CD8-positive, alpha-beta memory T cell (primary cell): ENCODE data around the gene PIGW. TPM values are rescaled to one million over a fixed set of nuclear protein-coding genes. Genes with fewer than 3 reads are reported as not detected.

Source experiments
- CTCF ChIA-PET: fragments of 350-600 bp; sonication (Branson Sonifier 250); formaldehyde crosslinking; loops from one replicate; lab custom pipeline; 2021; ENCODE audit warnings: antibody characterized with exemption; lab: Charles Lee
- POLR2A ChIA-PET: fragments of 350-600 bp; sonication (Branson Sonifier 250); formaldehyde crosslinking; loops from one replicate; lab custom pipeline; 2021; ENCODE audit warnings: antibody characterized with exemption; lab: Charles Lee
- DNase-seq, 5 donors: peaks; one replicate each; pipeline versions ENCODE4 v3.0.0 to v3.0.0-alpha.2; 2020 to 2022; ENCODE audit warnings: mixed read lengths in 1 of 5
- H3K27ac ChIP-seq: one replicate; pipeline ENCODE4 v1.7.0; 2013; ENCODE audit warnings: low read depth, mild to moderate bottlenecking, low read length, moderate library complexity
- H3K27me3 ChIP-seq: 2 replicates; pipeline ENCODE4 v1.7.0; 2013; ENCODE audit warnings: low read length, mild to moderate bottlenecking; ENCODE audit not compliant: insufficient read depth, poor library complexity, severe bottlenecking
- H3K36me3 ChIP-seq: 2 replicates; pipeline ENCODE4 v1.7.0; 2013; ENCODE audit warnings: mild to moderate bottlenecking, low read length, moderate library complexity; ENCODE audit not compliant: insufficient read depth
- H3K4me1 ChIP-seq: 2 replicates; pipeline ENCODE4 v1.7.0; 2013; ENCODE audit warnings: mild to moderate bottlenecking, low read length, moderate library complexity; ENCODE audit not compliant: insufficient read depth
- H3K4me3 ChIP-seq: 2 replicates; pipeline ENCODE4 v1.7.0; 2013; ENCODE audit warnings: mild to moderate bottlenecking, low read length
- H3K9me3 ChIP-seq: 2 replicates; pipeline ENCODE4 v1.7.0; 2013; ENCODE audit warnings: mild to moderate bottlenecking, low read length
- H3K27ac Mint-ChIP-seq, 8 donors: one replicate each; pipeline ENCODE4 v1.8.0; 2020 to 2021; ENCODE audit warnings: mixed read lengths in 8 of 8, mild to moderate bottlenecking in 6 of 8, inconsistent platforms in 3 of 8, moderate library complexity in 3 of 8
- H3K27me3 Mint-ChIP-seq, 2 donors: one replicate each; pipeline ENCODE4 v1.8.0; 2020 to 2021; ENCODE audit warnings: mixed read lengths in 2 of 2, mild to moderate bottlenecking in 1 of 2, moderate library complexity in 1 of 2
- H3K36me3 Mint-ChIP-seq, 3 donors: one replicate each; pipeline ENCODE4 v1.8.0; 2020 to 2021; ENCODE audit warnings: mixed read lengths in 3 of 3, inconsistent platforms in 1 of 3, mild to moderate bottlenecking in 1 of 3
- H3K4me1 Mint-ChIP-seq, 3 donors: one replicate each; pipeline ENCODE4 v1.8.0; 2020 to 2021; ENCODE audit warnings: mixed read lengths in 3 of 3, inconsistent platforms in 1 of 3, mild to moderate bottlenecking in 1 of 3
- H3K4me3 Mint-ChIP-seq, 7 donors: one replicate each; pipeline ENCODE4 v1.8.0; 2020 to 2021; ENCODE audit warnings: mixed read lengths in 7 of 7, mild to moderate bottlenecking in 6 of 7, moderate library complexity in 4 of 7, inconsistent platforms in 2 of 7
- H3K9me3 Mint-ChIP-seq, 5 donors: one replicate each; pipeline ENCODE4 v1.8.0; 2020 to 2022; ENCODE audit warnings: mixed read lengths in 5 of 5, mild to moderate bottlenecking in 3 of 5, moderate library complexity in 2 of 5, inconsistent platforms in 1 of 5
- polyA plus RNA-seq: library from polyadenylated mRNA; unstranded; fragments of 300-500 nt; fragmentation: Illumina TruSeq; gene quantifications from one replicate; pipeline ENCODE4 v1.2.3, GENCODE V29; 2021
- total RNA-seq, 2 experiments: library from RNA; stranded (reverse); gene quantifications; one replicate each; pipeline ENCODE4 v1.2.3, GENCODE V29; 2021

The PIGW gene
- total and polyA plus RNA-seq, 3 experiments from 2014 or later: 11.4 to 43.0 (median 42.2) TPM

- Histone ChIP-seq H3K27me3 (no peaks in the 10 kb centered on the region), H3K4me1 (peaks cover 6% of the 10 kb centered on the region), H3K36me3 (peaks cover 66% of the 10 kb centered on the region), H3K27ac (no peak overlapping the region), H3K9me3 (no peaks in the 10 kb centered on the region), H3K4me3 (no peak overlapping the region)
- no peaks in the 10 kb centered on the region for H3K9me3 Mint-ChIP-seq
- POLR2A ChIA-PET: interaction anchor here (0.6 kb wide), 1 partner anchor 1170 kb away, joined by 3 read pairs; no protein-coding TSS in a partner anchor
- CTCF ChIA-PET: interaction anchor here (1.0 to 1.3 kb wide), 2 partner anchors 12 to 107 kb away, joined by 3 to 11 read pairs; no protein-coding TSS in a partner anchor
- H3K4me1 Mint-ChIP-seq: peaks cover 14 to 33% (median 25%) of the 10 kb centered on the region in 3 donors
- peaks cover 0 to 85% (median 22%) of the 10 kb centered on the region in 3 donors for H3K36me3 Mint-ChIP-seq
- no peak for DNase-seq
- peak overlapping the region in 1 of 8 donors; percentile 65 for H3K27ac Mint-ChIP-seq
- no peaks in the 10 kb centered on the region for H3K27me3 Mint-ChIP-seq
- no peak overlapping the region for H3K4me3 Mint-ChIP-seq
Measured at GRCh38 chr17:36495076-36495578, 39.7 kb upstream of the PIGW start.

- POLR2A ChIA-PET: no interaction called here
Measured at GRCh38 chr17:36496018-36496789, 38.6 kb upstream of the PIGW start.

GRCh38 chr17:36498155-36498554 lies 36.6 kb upstream of the PIGW start:
- Histone ChIP-seq H3K36me3 (peaks cover 46% of the 10 kb centered on the region), H3K4me1 (no peaks in the 10 kb centered on the region), H3K4me3 (no peak overlapping the region), H3K9me3 (no peaks in the 10 kb centered on the region), H3K27me3 (no peaks in the 10 kb centered on the region), H3K27ac (no peak overlapping the region)
- Mint-ChIP-seq H3K27ac (peak overlapping the region in 1 of 8 donors; percentile 54), H3K4me1 (peaks cover 0 to 9% (median 0%) of the 10 kb centered on the region in 3 donors), H3K36me3 (peaks cover 0 to 73% (median 18%) of the 10 kb centered on the region in 3 donors), H3K9me3 (no peaks in the 10 kb centered on the region), H3K4me3 (no peak overlapping the region), H3K27me3 (no peaks in the 10 kb centered on the region)
- CTCF ChIA-PET: interaction anchor here (1.4 kb wide), 1 partner anchor 9 kb away, joined by 3 read pairs; no protein-coding TSS in a partner anchor
- POLR2A ChIA-PET: interaction anchor here (1.0 kb wide), 1 partner anchor 47 kb away, joined by 3 read pairs; no protein-coding TSS in a partner anchor
- DNase-seq: no peak

More at GRCh38 chr17:36496018-36496789, 38.6 kb upstream of the PIGW start:
- no peak overlapping the region for H3K4me3 ChIP-seq
- H3K36me3 ChIP-seq: peaks cover 66% of the 10 kb centered on the region
- H3K9me3 Mint-ChIP-seq: no peaks in the 10 kb centered on the region
- no peaks in the 10 kb centered on the region for H3K27me3 Mint-ChIP-seq
- peak overlapping the region in 3 of 8 donors; percentile 27 to 41 (median 27) for H3K27ac Mint-ChIP-seq
- peaks cover 0 to 82% (median 20%) of the 10 kb centered on the region in 3 donors for H3K36me3 Mint-ChIP-seq
- no peak for DNase-seq
- H3K4me1 Mint-ChIP-seq: peaks cover 8 to 25% (median 17%) of the 10 kb centered on the region in 3 donors
- H3K27ac ChIP-seq: no peak overlapping the region
- no peak overlapping the region for H3K4me3 Mint-ChIP-seq
- peaks cover 6% of the 10 kb centered on the region for H3K4me1 ChIP-seq
- H3K9me3 ChIP-seq: no peaks in the 10 kb centered on the region
- no peaks in the 10 kb centered on the region for H3K27me3 ChIP-seq
- CTCF ChIA-PET: interaction anchor here (0.6 kb wide), 1 partner anchor 549 kb away, joined by 3 read pairs; no protein-coding TSS in a partner anchor

- no peaks in the 10 kb centered on the region for H3K9me3 ChIP-seq
- Mint-ChIP-seq H3K27me3 (no peaks in the 10 kb centered on the region), H3K4me3 (no peak overlapping the region), H3K36me3 (peaks cover 0 to 72% (median 22%) of the 10 kb centered on the region in 3 donors), H3K9me3 (no peaks in the 10 kb centered on the region), H3K4me1 (peaks cover 0 to 5% (median 0%) of the 10 kb centered on the region in 3 donors), H3K27ac (peak overlapping the region in 2 of 8 donors; percentile 29 to 61)
- no peaks in the 10 kb centered on the region for H3K4me1 ChIP-seq
- H3K27me3 ChIP-seq: no peaks in the 10 kb centered on the region
- DNase-seq: no peak
- no peak overlapping the region for H3K4me3 ChIP-seq
- H3K36me3 ChIP-seq: peaks cover 42% of the 10 kb centered on the region
- CTCF ChIA-PET: interaction anchor here (1.4 kb wide), 1 partner anchor 8 kb away, joined by 3 read pairs; no protein-coding TSS in a partner anchor
- no peak overlapping the region for H3K27ac ChIP-seq
- POLR2A ChIA-PET: no interaction called here
Measured at GRCh38 chr17:36498560-36499300, 36.1 kb upstream of the PIGW start.

- ChIA-PET CTCF (interaction anchor here (2.1 kb wide), 1 partner anchor 17 kb away, joined by 5 read pairs; no protein-coding TSS in a partner anchor), POLR2A (no interaction called here)
- no peak for DNase-seq
- Mint-ChIP-seq H3K36me3 (peaks cover 0 to 67% (median 19%) of the 10 kb centered on the region in 3 donors), H3K4me1 (no peaks in the 10 kb centered on the region), H3K4me3 (no peak overlapping the region), H3K27me3 (no peaks in the 10 kb centered on the region), H3K27ac (peak overlapping the region in 2 of 8 donors; percentile 21 to 51), H3K9me3 (no peaks in the 10 kb centered on the region)
- Histone ChIP-seq H3K9me3 (no peaks in the 10 kb centered on the region), H3K36me3 (peaks cover 28% of the 10 kb centered on the region), H3K4me1 (no peaks in the 10 kb centered on the region), H3K4me3 (no peak overlapping the region), H3K27me3 (no peaks in the 10 kb centered on the region), H3K27ac (no peak overlapping the region)
Measured at GRCh38 chr17:36500745-36501225, 34.0 kb upstream of the PIGW start.

GRCh38 chr17:36501351-36501750 lies 33.4 kb upstream of the PIGW start:
- H3K9me3 Mint-ChIP-seq: no peaks in the 10 kb centered on the region
- H3K36me3 Mint-ChIP-seq: peaks cover 0 to 67% (median 18%) of the 10 kb centered on the region in 3 donors
- H3K27me3 ChIP-seq: no peaks in the 10 kb centered on the region
- H3K36me3 ChIP-seq: peaks cover 23% of the 10 kb centered on the region
- no peak overlapping the region for H3K4me3 Mint-ChIP-seq
- H3K27me3 Mint-ChIP-seq: no peaks in the 10 kb centered on the region
- DNase-seq: no peak
- ChIA-PET CTCF (interaction anchor here (2.1 kb wide), 1 partner anchor 18 kb away, joined by 5 read pairs; no protein-coding TSS in a partner anchor), POLR2A (no interaction called here)
- no peak overlapping the region for H3K4me3 ChIP-seq
- no peaks in the 10 kb centered on the region for H3K9me3 ChIP-seq
- H3K27ac ChIP-seq: no peak overlapping the region
- H3K27ac Mint-ChIP-seq: no peak overlapping the region
- no peaks in the 10 kb centered on the region for H3K4me1 ChIP-seq
- no peaks in the 10 kb centered on the region for H3K4me1 Mint-ChIP-seq

GRCh38 chr17:36501963-36502362 lies 32.8 kb upstream of the PIGW start:
- no peaks in the 10 kb centered on the region for H3K4me1 Mint-ChIP-seq
- Histone ChIP-seq H3K9me3 (no peaks in the 10 kb centered on the region), H3K27me3 (no peaks in the 10 kb centered on the region), H3K4me3 (no peak overlapping the region), H3K27ac (no peak overlapping the region), H3K36me3 (peaks cover 19% of the 10 kb centered on the region), H3K4me1 (no peaks in the 10 kb centered on the region)
- H3K36me3 Mint-ChIP-seq: peaks cover 0 to 68% (median 18%) of the 10 kb centered on the region in 3 donors
- no peaks in the 10 kb centered on the region for H3K9me3 Mint-ChIP-seq
- no peak for DNase-seq
- H3K4me3 Mint-ChIP-seq: no peak overlapping the region
- peak overlapping the region in 4 of 8 donors; percentile 40 to 85 (median 76) for H3K27ac Mint-ChIP-seq
- H3K27me3 Mint-ChIP-seq: no peaks in the 10 kb centered on the region
- POLR2A ChIA-PET: no interaction called here
- CTCF ChIA-PET: interaction anchor here (2.1 kb wide), 1 partner anchor 19 kb away, joined by 5 read pairs; no protein-coding TSS in a partner anchor
